Stimulated activated CD4-positive, alpha-beta T cell treated with anti-CD3 and anti-CD28 coated beads, Interleukin-2, amount 100 ng/mL, for 48 hours (primary cell): ENCODE measurements around the gene SSBP4.

Experiments
- DNase-seq, 2 donors: peaks; one replicate each; pipeline ENCODE4 v3.0.0-alpha.2; 2020

SSBP4 gene

DNA sequence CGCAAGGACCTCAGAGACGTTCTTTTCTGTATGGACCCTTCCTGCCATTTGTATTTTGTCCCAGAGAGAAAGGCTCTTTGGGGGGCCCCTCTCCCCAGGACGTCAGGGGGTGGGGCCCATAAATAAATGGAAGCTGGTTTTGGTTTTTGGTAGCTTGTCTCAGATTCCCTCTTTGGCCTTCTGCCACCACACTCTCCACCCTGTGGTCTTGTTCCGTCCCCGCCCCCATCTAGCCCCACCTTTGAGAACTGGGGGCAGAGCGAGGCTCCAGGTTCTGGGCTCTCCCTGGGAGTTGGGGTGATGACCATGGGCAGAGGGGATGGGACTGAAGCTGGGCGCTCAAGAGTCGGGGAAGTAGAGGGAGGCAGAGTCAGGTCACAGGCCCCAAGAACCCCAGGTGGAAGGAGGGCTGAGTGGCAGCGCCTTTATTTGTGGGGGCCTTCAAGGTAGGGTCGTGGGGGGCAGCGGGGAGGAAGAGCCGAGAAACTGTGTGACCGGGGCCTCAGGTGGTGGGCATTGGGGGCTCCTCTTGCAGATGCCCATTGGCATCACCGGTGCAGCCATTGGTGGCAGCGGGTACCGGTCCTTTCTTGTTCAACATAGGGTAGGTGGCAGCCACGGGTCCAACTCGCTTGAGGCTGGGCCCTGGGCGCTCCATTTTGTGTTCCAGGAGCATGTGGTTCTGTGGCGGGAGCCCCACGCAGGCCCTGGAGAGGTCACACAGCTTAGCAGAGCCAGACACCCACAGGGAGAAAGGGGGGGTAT, 15.4 kb downstream of the SSBP4 start:
- DNase-seq, result no peak

DNA sequence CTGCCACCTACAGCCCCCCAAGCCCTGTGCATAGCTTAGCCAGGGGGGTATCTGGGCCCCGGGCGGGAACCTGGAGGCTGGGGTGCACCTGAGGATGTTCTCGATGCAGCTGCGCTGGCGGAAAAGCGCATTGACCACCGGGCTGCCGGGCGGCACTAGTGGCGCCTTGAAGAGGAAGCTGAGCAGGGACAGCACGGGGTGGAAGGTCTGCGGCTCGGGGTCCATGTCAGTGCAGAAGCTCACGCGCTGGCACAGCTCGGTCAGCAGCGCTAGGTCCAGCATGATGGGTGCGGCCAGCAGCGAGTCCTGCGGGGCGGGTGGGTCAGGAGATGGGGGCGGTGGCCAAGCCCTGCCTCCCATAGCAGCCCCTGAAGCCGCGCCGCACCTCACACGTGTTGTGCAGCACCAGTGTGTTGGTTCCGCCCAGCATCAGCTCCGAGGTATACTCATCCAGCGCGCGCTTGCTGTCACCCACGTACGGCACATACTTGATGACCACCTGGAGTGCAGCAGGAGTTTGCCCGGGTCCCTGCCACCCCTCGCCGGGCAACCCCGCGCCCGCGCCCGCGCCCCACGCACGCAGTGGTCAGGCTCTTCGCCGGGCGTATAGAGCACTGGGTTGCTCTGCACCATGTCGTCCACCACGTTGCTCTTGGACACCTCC, 16.1 kb downstream of the SSBP4 start:
- no peak for DNase-seq

DNA sequence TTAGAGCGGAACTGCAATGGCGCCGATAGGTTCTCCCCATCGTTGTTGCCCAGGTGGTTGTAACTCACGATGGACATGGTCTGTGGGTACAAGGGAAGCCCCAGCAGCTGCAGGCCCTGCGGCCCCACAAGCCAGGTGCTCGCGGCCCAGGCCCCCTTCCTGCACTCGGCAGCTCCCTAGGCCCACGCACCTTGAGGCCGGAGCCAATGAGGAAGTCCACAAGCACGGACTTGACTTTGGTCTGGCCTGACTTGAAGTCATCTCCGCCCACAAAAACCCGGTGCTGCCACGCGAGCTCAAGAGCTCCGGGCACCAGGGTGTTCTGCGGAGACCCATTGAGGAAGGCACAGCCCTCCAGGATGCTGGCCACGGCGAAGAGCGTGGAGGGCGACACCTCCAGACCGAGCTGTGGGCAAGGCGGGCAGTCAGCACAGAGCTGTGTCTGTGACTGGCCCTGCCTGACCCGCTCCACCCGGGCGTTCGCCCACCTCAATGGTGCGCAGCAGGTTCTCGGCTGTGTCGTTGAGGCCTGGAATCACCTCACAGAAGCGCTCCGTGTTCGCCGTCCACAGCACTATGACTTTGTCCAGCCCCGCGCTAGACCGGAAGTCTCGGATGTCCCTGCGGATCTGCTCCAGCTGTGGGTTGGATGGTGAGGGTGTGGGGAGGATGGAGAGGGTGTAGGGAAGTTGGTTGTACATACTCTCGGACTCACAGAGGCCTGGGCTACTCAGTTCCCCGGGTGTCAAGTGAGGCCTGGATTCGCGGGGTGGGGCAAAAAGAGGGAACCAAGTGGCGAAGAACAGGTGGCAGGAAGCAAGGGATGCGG, 16.9 kb downstream of the SSBP4 start:
- no peak for DNase-seq

DNA sequence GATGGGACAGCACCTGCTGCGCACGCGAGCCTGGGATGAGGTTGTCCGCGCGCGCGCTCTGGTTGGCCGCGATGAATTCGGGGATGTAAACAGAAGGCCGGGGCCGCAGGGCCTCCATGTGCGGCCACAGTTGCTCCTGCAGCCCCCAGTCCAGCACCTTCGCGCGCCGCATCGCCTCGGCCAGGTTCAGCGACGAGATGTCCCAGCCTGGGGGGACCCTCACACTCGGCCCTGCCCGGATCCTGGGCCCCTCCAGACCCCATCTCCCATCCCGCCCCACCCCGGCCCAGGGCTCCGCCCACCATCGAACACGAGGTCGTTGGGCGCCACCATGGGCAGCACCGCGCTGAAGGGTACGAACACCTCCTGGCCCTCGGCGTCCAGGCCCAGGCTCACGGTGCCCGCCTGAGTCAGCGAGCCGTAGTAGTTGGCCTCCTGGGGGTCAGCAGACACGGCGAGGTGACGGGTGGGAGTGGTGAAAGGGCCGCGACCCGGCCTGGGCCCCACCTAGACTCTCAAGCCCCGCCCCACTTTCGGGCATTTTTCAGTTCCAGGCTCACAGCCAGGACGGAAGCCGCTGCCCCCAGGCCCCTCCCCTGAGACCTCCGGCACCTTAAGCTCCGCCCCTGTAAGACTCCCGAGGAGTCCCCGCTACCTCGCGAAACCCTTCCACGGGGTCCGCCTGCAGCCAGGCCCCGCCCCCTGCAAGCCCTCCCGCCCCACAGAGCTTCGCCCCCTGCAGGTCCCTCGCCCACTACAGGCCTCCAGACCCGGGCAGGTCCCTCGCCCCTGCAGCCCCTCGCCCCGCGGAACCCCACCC, 17.7 kb downstream of the SSBP4 start:
- DNase-seq, result no peak

DNA sequence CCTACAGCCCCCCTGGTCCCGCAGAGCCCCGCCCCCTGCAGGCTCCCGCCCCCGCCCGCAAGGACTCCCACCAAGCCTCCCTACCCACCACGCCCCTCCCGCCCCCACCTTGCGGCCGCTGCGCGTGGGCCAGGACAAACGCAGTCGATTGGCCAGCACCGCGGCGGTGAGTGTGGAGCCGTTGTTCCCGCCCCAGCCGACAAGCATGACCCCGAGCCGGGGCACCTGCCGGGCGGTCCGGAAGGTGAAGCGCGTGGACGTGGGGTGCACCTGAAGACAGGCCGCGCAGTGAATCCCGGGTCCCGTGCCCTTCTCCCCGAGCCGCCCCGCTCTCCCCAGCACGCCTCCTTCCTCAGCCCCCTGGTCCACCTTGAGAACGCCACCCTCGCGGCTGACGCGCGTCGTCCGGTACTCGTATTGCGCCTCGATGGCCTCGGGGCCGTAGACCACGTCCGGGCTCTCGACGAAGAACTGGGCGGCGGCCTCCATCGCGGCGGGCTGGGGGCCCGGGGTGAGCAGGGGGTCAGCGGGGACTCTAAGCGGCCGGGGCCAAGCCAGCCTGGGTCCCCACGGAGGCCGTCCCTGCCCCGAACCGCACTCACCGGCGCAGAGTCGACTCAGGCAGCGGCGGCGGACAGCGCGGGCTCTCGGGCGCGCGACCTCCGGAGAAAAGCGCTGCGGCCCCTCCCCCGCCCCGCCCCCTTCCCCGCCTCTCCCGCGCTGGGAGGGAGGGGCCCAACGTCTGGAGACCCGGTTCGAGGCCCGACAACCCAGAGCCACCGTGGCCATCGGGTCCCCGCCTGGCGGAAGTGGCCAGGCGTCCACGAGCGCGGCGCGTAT, 18.5 kb downstream of the SSBP4 start, which contains the start of gene ISYNA1:
Gene ISYNA1, minus strand, starts transcription at position 643 of the 840 bp plus-strand sequence. Its CDS starts 154 bp downstream, at position 489.
- DNase-seq, result no peak

DNA sequence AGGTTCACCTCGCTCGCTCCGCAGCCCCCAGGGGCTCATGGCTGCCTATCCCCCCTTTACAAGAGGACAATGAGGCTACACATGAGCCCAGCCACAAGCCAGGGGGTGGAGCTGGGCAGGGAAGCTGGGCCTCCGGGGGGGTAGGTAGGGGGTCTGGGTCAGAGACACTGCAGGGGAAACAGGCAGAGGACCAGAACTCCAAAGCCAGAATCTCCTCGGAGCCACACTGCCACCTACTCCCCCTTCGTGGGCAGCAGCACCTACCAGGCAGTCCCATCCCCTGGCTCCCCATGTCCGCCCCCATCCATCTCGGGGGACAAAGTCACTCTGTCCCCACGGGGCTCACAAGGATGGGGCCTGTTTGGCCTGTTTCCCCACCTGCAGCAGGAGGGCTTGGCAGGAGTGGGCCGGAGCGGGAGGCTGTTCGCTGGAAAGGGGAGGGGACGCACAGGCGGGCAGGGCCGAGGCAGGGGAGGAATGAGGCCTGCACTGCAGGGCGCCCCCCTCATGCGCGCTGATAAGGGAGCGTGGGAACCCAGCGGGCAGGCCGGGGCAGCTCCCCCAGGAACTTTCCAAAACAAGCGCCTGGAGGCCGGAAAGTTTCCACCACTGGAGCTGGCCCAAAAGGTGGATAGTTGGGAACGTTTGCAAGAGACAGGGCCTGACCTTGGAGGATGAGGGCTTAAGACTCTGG, 19.3 kb downstream of the SSBP4 start:
- no peak for DNase-seq

DNA sequence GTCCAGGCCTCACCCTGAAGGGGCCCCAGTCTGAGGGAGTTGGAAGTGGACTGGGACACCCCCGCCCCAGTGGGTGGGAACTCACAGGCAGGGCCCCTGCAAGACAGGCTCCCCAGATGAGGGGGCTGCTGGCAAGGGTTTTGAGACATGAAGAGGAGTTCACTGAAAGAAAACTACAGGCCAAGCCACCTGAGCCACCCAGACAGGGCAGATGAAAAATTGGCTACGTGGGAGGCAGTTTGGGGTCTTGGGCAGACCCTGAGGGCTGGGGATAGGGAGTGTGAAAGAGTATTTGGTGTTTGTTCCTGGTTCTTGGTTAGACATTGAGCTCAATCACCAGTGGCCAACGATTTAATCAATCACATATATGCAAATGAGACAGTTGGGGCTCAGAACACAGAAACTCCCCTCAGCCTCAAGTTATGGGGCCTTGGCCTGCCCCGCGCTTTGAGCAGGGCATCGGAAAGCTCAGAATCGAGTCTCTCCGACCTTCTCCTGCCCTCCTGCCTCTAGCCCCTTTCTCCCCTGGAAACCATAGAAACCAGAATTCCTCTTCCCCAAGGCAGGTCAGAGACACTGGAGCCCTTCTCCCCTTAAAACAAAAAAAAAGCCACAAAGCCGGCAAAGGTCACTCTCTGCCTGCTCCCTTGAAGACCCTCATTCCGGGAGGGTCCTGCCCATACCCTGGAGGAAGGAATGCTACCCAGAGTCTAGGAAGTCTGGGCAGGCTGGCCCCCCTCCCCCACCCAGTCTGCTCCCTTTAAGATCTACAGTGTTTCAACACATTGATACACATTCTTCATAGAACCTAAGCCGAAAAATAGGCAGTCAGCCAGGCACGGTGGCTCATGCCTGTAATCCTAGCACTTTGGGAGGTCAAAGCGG, 20.1 kb downstream of the SSBP4 start:
- DNase-seq, result no peak

DNA sequence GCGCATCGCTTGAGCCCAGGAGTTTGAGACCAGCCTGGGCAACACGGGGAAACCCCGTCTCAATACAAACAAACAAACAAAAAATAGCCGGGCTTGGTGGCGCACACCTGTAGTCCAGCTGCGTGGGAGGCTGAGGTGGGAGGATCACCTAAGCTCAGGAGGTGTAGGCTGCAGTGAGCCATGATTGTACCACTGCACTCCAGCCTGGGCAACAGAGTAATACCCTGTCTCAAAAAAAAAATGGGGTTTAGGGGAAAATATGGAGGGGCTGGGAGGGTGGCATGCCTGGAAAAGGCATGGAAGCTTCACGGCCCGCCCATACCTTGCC, 20.7 kb downstream of the SSBP4 start:
- DNase-seq, result no peak

DNA sequence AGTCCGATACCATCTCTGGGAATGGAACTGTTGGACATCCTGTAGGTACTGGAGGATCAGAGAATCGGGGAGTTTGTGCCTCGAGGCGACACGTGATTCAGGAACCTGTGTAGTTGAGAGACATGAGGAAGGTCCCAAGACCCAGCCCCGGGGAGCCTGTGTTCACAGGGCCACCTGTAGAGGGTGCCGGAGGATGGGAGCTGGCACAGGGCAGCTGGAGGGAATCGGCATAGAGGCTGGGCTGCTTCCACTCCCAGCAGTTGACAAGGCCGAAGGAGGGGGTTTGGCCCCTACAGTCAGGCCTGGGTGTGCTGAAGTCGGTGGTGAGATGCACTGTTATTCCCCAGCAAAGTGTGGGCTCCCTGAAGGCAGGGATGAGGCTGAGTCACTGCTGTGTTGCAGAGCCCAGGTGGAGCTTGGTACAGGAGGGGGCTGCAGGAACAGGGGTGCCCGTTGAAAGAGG, 21.2 kb downstream of the SSBP4 start:
- no peak for DNase-seq

DNA sequence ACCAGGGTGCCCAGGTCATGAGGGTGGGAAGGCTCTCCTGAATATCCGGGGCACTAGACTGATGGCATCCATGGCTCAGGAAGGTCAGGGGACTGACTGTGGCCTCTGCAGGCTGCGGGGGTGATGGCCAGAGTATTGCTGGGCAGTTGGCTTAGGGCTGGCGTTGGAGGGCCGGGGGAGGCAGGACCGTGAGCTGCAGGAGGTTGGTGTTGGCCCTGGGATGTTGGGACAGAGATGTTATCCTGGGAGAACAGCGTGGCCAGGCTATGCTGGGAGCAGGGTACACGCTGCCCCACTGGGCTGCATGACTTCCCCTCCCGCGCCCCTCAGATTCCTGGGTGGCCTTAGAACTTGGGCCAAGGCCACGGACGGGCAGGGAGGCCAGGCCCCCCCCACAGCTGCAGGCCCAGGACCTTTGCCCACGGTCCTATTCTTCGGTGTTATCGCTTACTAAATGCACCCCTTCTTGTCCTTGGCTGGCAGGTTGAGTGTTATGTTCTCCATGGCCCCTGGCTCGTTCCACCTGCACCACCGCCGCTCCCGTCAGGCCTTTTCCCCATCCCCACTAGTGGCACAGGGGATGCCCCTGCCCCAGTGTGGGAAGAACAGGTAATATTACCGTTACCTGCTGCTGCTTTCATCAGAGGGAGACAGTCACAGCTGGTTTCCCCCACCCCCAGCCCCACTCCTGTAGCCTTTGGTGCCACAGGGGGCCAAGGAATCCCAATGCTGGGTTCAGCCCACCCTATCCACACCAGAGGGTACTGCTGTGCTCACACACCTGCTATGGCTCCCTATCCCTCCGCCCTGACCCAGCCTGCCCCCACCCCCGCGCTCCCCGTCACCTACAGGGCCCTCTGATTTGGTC, 22.0 kb downstream of the SSBP4 start:
- no peak for DNase-seq

DNA sequence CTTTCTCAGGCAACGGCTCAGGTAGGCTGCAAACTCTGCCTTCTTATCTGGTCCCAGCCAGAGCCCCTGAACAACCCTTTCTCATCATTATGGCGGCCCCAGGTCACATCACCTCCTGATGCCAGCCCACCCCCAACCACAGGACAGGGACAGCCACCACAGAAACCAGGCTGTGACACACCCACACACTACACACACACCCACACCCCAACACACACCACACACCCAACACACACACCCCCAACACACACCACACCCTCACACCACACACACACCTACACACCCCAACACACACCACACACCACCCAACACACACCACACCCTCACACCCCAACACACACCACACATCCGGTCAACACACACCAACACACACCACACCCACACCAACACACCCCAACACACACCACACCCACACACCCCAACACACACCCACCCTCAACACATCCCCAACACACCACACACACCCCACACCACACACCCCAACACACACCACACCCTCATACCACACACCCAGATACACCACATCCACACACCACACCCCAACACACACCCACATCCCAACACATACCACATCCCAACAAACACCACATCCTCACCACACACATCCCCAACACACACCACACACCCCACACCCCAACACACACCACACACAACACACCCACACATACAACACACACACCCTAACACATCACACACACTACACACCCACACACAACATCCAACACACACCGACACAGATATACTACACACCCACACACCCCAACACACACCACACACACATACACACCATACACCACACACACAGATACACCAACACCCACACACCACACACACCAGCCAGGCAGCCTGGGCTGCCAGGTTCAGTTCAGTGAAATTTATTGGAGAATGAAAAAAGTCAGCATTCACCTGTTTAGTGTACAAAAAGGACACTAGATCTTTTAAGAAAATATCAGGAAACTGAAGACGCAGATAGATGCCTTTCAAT, 22.9 kb downstream of the SSBP4 start:
- DNase-seq, result no peak

DNA sequence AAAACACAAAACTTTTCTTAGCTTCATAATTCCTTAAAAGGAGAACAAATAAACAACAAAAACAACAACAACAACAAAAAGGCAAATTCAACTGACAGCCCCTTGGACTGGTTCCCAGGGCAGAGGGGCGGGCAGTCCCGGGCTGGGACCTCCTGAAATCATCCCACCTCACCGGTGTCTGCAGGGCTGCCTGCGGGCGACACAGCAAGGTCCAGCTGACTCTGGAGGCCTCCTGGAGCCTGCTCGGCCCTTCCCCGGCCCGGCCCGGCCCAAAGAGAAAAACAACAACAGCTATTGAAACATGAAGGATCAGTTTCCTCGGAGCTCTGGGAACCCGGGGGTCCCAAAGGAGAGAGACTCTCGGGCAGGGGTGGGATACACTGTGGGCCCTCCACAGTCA, 23.7 kb downstream of the SSBP4 start:
- no peak for DNase-seq

DNA sequence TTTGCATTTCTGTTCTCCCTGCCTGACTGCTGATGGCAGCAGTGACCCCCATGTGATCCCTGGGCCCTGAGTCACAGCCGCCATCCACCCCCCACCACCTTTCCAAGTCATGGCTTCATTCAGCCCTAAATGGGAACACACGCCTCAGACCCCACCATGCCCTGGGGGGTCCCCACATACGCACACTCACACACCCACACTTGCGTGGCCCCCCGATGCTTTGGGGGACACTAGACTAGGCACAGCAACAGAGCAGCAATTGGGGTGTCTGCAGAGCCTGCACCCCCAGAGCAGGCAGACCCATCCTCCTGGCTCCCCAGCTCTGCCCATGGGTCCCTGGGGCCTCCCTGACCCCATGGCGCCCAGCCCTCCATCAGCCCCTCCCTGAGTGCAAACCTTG, 24.2 kb downstream of the SSBP4 start:
- no peak for DNase-seq

DNA sequence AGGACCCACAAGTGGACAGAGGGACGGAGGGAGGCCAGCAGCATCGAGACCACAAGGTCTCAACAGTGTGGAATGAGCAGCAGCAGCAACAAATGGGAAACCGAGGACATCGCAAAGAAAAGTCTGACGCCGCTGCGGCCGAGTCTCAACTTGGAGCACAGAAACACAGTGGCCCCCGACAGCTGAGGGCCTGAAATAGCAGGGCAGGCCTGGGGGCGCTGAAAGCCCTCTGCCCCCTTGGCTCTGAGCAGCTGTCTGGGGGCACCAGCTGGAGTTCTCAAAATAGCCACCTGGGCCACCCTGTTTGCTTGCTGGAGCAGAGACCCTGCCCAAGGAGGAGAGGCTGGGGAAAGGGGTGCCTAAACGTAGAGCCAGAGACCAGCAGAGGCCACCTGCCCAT, 24.6 kb downstream of the SSBP4 start:
- DNase-seq, result no peak

DNA sequence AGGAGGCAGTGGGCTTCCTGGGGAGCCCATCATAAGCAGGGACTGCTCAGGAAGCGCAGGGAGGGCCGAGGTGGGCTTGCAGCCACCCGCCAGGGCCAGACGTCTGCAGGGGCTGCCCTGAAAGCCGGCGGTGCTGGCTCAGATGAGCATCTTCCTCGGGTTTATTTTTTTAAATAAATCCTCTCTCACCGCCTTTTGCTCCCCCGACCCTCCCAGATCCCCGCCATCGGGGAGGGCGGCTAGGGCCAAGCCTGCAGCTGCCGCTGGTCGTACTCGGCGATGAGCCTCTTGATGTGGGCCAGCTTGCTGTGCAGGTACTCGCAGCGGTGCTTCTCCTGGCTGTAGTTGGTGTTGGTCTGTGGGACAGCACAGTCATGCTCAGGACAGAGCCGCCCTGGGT, 25.3 kb downstream of the SSBP4 start:
- DNase-seq, result no peak

DNA sequence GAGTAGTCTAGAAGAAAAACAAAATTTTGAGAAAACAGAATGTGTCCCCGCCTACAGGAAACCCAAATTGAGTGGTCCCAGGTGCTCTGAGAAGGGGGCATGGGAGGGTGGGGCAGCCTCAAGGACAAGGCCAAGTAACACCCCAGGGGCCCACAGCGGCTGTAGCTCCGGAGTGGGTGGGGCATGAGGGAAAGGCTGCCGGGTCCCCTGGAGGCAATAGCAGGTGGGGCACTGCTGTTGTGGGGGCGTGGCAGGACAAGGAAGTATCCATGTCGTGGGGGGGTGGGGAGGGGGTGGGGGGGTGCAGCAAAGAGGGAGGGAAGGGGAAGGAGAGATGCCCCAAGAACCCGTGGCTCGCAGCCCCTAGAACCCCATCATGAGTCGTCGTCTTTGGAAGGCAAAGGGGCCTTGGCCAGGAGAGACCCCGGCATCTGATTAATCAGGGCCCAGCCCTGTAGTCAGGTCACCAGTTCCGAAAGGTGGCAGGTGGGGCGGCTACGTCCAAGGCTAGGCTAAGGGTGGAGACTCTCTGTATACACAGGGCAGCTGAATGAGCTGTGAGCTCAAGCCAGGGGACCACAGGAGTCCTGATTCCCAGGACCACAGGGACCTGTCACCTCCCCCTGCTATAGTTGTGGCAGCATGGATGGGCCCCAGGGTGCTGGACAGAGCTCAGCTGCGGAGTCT, 26.2 kb downstream of the SSBP4 start:
- no peak for DNase-seq

DNA sequence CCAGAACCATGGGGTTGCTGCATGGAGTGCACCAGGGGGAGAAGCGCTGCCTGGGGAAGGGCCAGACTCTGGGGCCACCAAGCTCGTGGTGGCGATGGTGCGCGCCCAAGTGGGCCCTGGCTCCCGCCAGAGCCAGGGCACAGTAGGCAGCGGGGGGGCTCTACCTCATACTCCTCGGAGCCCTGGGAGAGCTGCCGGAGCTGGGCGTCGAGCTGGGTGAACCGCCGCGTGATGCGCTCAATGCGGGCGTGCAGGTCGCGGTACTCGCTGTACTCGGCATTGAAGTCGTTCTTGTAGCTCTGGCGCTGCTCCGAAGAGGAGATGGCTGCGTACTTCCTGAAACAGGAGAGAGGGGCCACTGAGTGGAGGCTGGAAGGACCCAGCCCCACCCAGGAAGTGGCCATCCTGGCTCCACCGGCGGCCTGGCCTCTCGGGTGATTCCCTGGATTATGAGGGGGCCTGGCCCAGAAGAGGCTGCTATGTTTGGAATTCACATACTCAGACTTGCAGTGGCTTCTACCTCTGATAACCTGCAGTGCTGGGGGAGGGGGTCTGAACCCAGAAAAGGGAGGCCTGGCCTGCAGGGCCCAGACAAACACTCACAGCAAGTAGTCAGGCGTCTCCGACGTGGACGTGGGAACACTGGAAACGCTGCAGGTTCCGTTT, 27.1 kb downstream of the SSBP4 start:
- no peak for DNase-seq
